Gastrocnemius medialis (tissue), 4 donors: ENCODE results near the gene CTDSPL. TPM values are rescaled to one million over a fixed set of nuclear protein-coding genes. Genes with fewer than 3 reads are reported as not detected.
A peak's percentile ranks its signal among the peaks of the same experiment; 100 is the strongest.

Experiments used
- ATAC-seq, 2 donors: fragments of 150-250 bp; one replicate each; pipeline ENCODE4 v1.9.1; 2016
- DNase-seq, 2 donors: peaks; one replicate each; pipeline ENCODE4 v3.0.0-alpha.2; 2019
- H3K27ac ChIP-seq, 4 donors: fragments of 200-600 bp; sonication (generic); 1 replicate in 1 of 4; 2 replicates in 3 of 4; pipeline ENCODE4 v1.5.1; 2016 to 2018; ENCODE audit warnings: mild to moderate bottlenecking in 2 of 4, moderate library complexity in 1 of 4
- H3K27me3 ChIP-seq, 3 donors: fragments of 200-600 bp; sonication (generic) in 2 of 3; 1 replicate in 1 of 3; 2 replicates in 2 of 3; pipeline versions ENCODE4 v1.5.1 to v1.6.0; 2016 to 2019; ENCODE audit warnings: mild to moderate bottlenecking in 1 of 3, moderate library complexity in 1 of 3
- H3K36me3 ChIP-seq, 2 donors: fragments of 200-600 bp; sonication (generic) in 1 of 2; one replicate each; pipeline ENCODE4 v1.5.1; 2017 to 2018
- H3K4me1 ChIP-seq, 2 donors: fragments of 200-600 bp; sonication (generic) in 1 of 2; one replicate each; pipeline ENCODE4 v1.5.1; 2016 to 2017; ENCODE audit warnings: mild to moderate bottlenecking in 2 of 2
- H3K4me3 ChIP-seq, 4 donors: fragments of 200-600 bp; sonication (generic) in 3 of 4; 1 replicate in 1 of 4; 2 replicates in 3 of 4; pipeline ENCODE4 v1.5.1; 2016 to 2019; ENCODE audit warnings: mild to moderate bottlenecking in 2 of 4
- H3K9me3 ChIP-seq, 3 donors: fragments of 200-600 bp; sonication (generic) in 2 of 3; 1 replicate in 1 of 3; 2 replicates in 2 of 3; pipeline ENCODE4 v1.5.1; 2016 to 2019
- POLR2A ChIP-seq, 2 donors: fragments of 450-650 bp; IDR thresholded peaks; one replicate each; pipeline ENCODE4 v1.6.1; 2017; ENCODE audit warnings: antibody characterized with exemption in 2 of 2, mild to moderate bottlenecking in 2 of 2, moderate library complexity in 2 of 2
- in situ Hi-C, 4 donors: fragments of 200-750 bp; cut with MboI; loops; one replicate each; pipeline versions ENCODE4 v1.15.0 to v1.8.0; 2017; ENCODE audit warnings: low sequenced_read_pairs in 4 of 4
- intact Hi-C: fragments of 100-400 bp; cut with DNase I; formaldehyde crosslinking; loops from one replicate; pipeline ENCODE4 v1.15.1; 2023; ENCODE audit warnings: low total_unique reads
- total RNA-seq, 4 donors: library from RNA; depleted of rRNA; stranded (reverse); fragments of >200 nt; gene quantifications; one replicate each; pipeline versions ENCODE4 v1.1.0 to v1.2.3, GENCODE V29; 2016
- TF ChIP-seq, protein P1 (sequence below), 5 experiments: fragments of 450-650 bp in 3 of 5; fragments of 200-600 bp in 2 of 5; sonication (generic) in 2 of 5; IDR thresholded peaks in 4 of 5; conservative IDR thresholded peaks in 1 of 5; 1 replicate in 4 of 5; 2 replicates in 1 of 5; pipeline ENCODE4 v1.5.1; 2016 to 2019; ENCODE audit warnings: antibody characterized with exemption in 5 of 5, mild to moderate bottlenecking in 3 of 5, moderate library complexity in 3 of 5

CTDSPL gene
- total RNA-seq, 4 donors from 2014 or later: 12.1 to 23.1 (median 14.6) TPM

DNA sequence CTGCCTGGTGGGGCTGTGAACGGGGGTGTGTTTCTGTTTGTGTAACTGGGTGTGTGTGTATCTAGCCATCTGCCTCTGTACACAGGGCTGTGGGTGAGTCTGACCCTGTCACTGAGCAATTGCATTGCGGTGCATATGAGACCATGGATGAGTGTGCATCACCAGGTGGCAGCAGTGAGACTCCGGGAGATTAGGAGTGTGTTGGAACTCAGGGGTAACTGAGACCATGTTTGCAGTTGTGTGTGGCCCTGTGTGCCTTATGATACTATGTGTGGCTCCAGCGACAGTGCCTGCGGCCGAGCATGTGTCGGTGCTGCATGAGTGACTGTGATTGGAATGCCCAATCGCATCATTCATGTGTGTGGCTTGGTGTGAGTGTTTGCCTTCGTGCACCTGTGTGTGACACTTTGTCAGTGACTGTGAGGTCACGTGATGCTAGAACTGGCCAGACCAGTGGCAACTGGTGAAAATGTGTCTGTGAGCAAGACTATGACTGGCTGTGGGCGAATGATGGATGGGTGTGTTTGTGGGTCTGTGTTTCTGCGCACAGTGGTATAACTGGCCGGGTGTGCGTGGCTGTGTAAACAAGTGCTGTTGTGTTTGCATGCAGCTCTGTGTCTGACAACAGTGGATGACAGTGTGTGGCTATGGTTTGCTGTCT is 142.9 kb downstream of the CTDSPL start:
- no peaks in the 10 kb centered on the region for H3K27me3 ChIP-seq
- TF ChIP-seq, protein P1, sequence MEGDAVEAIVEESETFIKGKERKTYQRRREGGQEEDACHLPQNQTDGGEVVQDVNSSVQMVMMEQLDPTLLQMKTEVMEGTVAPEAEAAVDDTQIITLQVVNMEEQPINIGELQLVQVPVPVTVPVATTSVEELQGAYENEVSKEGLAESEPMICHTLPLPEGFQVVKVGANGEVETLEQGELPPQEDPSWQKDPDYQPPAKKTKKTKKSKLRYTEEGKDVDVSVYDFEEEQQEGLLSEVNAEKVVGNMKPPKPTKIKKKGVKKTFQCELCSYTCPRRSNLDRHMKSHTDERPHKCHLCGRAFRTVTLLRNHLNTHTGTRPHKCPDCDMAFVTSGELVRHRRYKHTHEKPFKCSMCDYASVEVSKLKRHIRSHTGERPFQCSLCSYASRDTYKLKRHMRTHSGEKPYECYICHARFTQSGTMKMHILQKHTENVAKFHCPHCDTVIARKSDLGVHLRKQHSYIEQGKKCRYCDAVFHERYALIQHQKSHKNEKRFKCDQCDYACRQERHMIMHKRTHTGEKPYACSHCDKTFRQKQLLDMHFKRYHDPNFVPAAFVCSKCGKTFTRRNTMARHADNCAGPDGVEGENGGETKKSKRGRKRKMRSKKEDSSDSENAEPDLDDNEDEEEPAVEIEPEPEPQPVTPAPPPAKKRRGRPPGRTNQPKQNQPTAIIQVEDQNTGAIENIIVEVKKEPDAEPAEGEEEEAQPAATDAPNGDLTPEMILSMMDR (IDR thresholded peaks at IDR 0.05 in 4 of 5, conservative IDR thresholded peaks at IDR 0.05 in 1 of 5): peak in 3 of 5 experiments; percentile 50 to 62 (median 51)
- TF ChIP-seq POLR2A (IDR thresholded peaks at IDR 0.05): no peak
- no peaks in the 10 kb centered on the region for H3K9me3 ChIP-seq
- H3K4me3 ChIP-seq: no peak overlapping the region
- intact Hi-C loops (no loop called here), in situ Hi-C loops (no loop called here)
- peak in 1 of 2 donors; percentile 60 for DNase-seq
- peak; percentile 61 to 66 for ATAC-seq
- peaks cover 0 to 7% of the 10 kb centered on the region in 2 donors for H3K36me3 ChIP-seq
- no peak overlapping the region for H3K27ac ChIP-seq
- no peaks in the 10 kb centered on the region for H3K4me1 ChIP-seq

GRCh38 chr3:38005076-38006020 is 143.7 kb downstream of the CTDSPL start:
- in situ Hi-C loops: no loop called here
- intact Hi-C loops: no loop called here
- DNase-seq: no peak
- ATAC-seq: no peak
- Histone ChIP-seq H3K4me1 (no peaks in the 10 kb centered on the region), H3K27me3 (no peaks in the 10 kb centered on the region), H3K4me3 (no peak overlapping the region), H3K27ac (no peak overlapping the region), H3K9me3 (no peaks in the 10 kb centered on the region), H3K36me3 (peaks cover 0 to 7% of the 10 kb centered on the region in 2 donors)
- TF ChIP-seq POLR2A (IDR thresholded peaks at IDR 0.05): no peak

- in situ Hi-C loops (no loop called here), intact Hi-C loops (no loop called here)
- Histone ChIP-seq H3K27ac (no peak overlapping the region), H3K36me3 (peaks cover 0 to 7% of the 10 kb centered on the region in 2 donors), H3K4me1 (no peaks in the 10 kb centered on the region), H3K4me3 (no peak overlapping the region), H3K9me3 (no peaks in the 10 kb centered on the region), H3K27me3 (no peaks in the 10 kb centered on the region)
- no peak for ATAC-seq
- DNase-seq: no peak
- TF ChIP-seq, protein P1 (IDR thresholded peaks at IDR 0.05 in 4 of 5, conservative IDR thresholded peaks at IDR 0.05 in 1 of 5): no peak
- TF ChIP-seq POLR2A (IDR thresholded peaks at IDR 0.05): no peak
These were observed 144.4 kb downstream of the CTDSPL start for GRCh38 chr3:38006031-38006430.

DNA sequence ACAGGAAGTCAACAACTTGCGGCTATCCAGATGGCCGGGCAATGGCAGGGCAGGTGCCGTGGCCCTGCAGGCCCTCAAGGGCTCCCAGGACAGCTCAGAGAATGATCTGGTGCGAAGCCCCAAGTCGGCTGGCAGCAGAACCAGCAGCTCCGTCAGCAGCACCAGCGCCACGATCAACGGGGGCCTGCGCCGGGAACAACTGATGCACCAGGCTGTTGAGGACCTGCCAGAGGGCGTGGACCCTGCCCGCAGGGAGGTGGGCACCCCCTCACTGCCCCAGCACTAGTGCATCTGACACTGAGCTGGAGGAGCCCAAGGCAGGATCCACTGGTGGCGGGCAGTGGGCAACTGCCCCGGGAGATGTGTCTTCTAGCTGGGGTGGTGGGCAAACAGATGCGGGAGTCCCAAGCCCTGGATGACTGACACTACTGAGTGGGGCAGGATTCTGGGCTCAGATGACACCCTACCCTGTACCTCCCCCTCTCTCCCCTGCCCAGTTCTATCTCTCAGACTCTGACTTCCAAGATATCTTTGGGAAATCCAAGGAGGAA is 144.8 kb downstream of the CTDSPL start:
- in situ Hi-C loops (no loop called here), intact Hi-C loops (no loop called here)
- no peak for DNase-seq

More for the DNA sequence above, 144.8 kb downstream of the CTDSPL start:
- H3K36me3 ChIP-seq: peaks cover 0 to 7% of the 10 kb centered on the region in 2 donors
- H3K4me3 ChIP-seq: no peak overlapping the region
- no peak overlapping the region for H3K27ac ChIP-seq
- no peaks in the 10 kb centered on the region for H3K27me3 ChIP-seq
- H3K9me3 ChIP-seq: no peaks in the 10 kb centered on the region
- TF ChIP-seq, protein P1 (IDR thresholded peaks at IDR 0.05 in 4 of 5, conservative IDR thresholded peaks at IDR 0.05 in 1 of 5): no peak
- no peaks in the 10 kb centered on the region for H3K4me1 ChIP-seq
- ATAC-seq: no peak
